Measurements from ENCODE around the gene PAMR1. TPM values are rescaled to one million over a fixed set of nuclear protein-coding genes. Genes with fewer than 3 reads are reported as not detected.
A peak's percentile ranks its signal among the peaks of the same experiment; 100 is the strongest.

Gene PAMR1
- polyA plus RNA-seq, 2 of the 4 experiments (the other 2 are of a cell fraction), result not detected

DNA sequence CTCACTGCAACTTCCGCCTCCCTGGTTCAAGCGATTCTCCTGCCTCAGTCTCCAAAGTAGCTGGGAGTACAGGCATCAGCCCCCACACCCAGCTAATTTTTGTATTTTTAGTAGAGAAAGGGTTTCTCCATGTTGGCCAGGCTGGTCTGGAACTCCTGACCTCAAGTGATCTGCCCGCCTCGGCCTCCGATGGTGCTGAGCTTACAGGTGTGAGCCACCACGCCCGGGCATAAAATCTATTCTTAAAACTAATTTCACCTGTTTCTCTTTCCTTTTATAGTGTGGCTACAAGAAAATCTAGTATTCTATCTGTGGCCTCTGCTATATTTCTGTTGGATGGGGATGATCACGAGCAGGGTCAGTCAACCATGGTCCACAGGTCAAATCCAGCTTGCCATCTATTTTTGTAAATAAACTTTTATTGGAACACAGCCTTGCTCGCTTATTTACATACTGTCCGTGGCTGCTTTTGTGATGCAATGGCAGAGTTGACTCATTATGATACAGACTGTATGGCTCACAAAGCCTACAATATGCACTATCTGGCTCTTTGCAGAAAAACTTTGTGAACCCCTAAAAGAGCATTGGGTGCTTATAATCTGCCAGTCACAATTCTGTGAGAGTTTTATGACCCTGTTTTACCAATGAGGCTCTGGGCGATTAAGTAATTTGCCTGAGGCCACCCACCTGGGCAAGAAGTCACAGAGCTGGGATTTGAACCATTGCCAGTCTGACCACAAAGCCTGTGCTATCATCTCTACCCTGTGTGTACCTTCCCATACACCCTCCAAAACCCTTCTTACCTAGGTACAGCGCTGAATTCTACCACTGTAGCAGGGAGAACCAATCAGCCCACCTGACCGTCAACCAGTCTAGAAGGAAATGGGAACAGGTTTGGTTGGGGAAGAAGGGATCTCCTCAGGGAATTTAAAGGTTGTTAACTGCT, 134.4 kb downstream of the PAMR1 start:
- H3K4me3 ChIP-seq, result no peak overlapping the region
- ChIA-PET CTCF (interaction anchor here (0.7 to 7.0 kb wide), 58 partner anchors 12 to 903 kb away, joined by 3 to 117 read pairs (median 4); partner anchors contain the start of genes APIP, ELF5 and PDHX), POLR2A (interaction anchor here (0.6 to 2.2 kb wide), 2 partner anchors 16 to 464 kb away, joined by 3 to 6 read pairs; no protein-coding TSS in a partner anchor)
- peak; percentile 82 to 88 for ATAC-seq
- H3K27ac ChIP-seq, result peak overlapping the region; percentile 67 to 75
- H3K4me1 ChIP-seq, result peaks cover 43% of the 10 kb centered on the region
- FAIRE-seq, result no peak
- peak; percentile 37 to 73 for DNase-seq (ENCODE audit: low read depth in 1 of 2, low spot score in 1 of 2)
- peak overlapping the region; percentile 70 for H3K4me2 ChIP-seq
- no peak for TF ChIP-seq ZNF302 (CRISPR knock-in tag; IDR thresholded peaks at IDR 0.05)
- no peak for TF ChIP-seq ZFP36 (IDR thresholded peaks at IDR 0.05; ENCODE audit: borderline replicate concordance, partially characterized antibody)
- peak; percentile 55 to 76; a peak in 3 of 5 replicates for TF ChIP-seq JUN (IDR thresholded peaks at IDR 0.05)
- TF ChIP-seq, protein P1, sequence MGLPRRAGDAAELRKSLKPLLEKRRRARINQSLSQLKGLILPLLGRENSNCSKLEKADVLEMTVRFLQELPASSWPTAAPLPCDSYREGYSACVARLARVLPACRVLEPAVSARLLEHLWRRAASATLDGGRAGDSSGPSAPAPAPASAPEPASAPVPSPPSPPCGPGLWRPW (IDR thresholded peaks at IDR 0.05), result peak; percentile 35; the same call in 1 of the 2 replicates
- no peak for TF ChIP-seq HOXB13 (CRISPR knock-in tag; IDR thresholded peaks at IDR 0.05; ENCODE audit: low read depth)
- TF ChIP-seq EP300 (IDR thresholded peaks at IDR 0.05), result peak; percentile 38 to 57; a peak in 2 of 5 replicates
- TF ChIP-seq CBX8 (IDR thresholded peaks at IDR 0.05), result no peak
- no peak for TF ChIP-seq HEYL (CRISPR knock-in tag; IDR thresholded peaks at IDR 0.05)
- TF ChIP-seq, protein P2, sequence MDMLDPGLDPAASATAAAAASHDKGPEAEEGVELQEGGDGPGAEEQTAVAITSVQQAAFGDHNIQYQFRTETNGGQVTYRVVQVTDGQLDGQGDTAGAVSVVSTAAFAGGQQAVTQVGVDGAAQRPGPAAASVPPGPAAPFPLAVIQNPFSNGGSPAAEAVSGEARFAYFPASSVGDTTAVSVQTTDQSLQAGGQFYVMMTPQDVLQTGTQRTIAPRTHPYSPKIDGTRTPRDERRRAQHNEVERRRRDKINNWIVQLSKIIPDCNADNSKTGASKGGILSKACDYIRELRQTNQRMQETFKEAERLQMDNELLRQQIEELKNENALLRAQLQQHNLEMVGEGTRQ (IDR thresholded peaks at IDR 0.05), result no peak
- TF ChIP-seq, protein P3, sequence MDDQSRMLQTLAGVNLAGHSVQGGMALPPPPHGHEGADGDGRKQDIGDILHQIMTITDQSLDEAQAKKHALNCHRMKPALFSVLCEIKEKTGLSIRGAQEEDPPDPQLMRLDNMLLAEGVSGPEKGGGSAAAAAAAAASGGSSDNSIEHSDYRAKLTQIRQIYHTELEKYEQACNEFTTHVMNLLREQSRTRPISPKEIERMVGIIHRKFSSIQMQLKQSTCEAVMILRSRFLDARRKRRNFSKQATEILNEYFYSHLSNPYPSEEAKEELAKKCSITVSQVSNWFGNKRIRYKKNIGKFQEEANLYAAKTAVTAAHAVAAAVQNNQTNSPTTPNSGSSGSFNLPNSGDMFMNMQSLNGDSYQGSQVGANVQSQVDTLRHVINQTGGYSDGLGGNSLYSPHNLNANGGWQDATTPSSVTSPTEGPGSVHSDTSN (IDR thresholded peaks at IDR 0.05), result no peak
- TF ChIP-seq RAD21 (conservative IDR thresholded peaks at IDR 0.05 in 1 of 2, IDR thresholded peaks at IDR 0.05 in 1 of 2), result peak; percentile 20 to 64; a peak in 4 of 5 replicates
- TF ChIP-seq GATA3 (IDR thresholded peaks at IDR 0.05; ENCODE audit: borderline replicate concordance), result peak; percentile 81
- TF ChIP-seq HOXA7 (CRISPR knock-in tag; IDR thresholded peaks at IDR 0.05), result no peak
- TF ChIP-seq SMC3 (IDR thresholded peaks at IDR 0.05), result peak; percentile 63
- no peak for TF ChIP-seq POLR2AphosphoS2 (conservative IDR thresholded peaks at IDR 0.05; ENCODE audit: low read length)
- peak; percentile 91 to 98 for TF ChIP-seq CEBPB (IDR thresholded peaks at IDR 0.05)
- TF ChIP-seq KDM5A (IDR thresholded peaks at IDR 0.05), result no peak
- TF ChIP-seq, protein P4, sequence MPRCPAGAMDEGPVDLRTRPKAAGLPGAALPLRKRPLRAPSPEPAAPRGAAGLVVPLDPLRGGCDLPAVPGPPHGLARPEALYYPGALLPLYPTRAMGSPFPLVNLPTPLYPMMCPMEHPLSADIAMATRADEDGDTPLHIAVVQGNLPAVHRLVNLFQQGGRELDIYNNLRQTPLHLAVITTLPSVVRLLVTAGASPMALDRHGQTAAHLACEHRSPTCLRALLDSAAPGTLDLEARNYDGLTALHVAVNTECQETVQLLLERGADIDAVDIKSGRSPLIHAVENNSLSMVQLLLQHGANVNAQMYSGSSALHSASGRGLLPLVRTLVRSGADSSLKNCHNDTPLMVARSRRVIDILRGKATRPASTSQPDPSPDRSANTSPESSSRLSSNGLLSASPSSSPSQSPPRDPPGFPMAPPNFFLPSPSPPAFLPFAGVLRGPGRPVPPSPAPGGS (IDR thresholded peaks at IDR 0.05), result peak; percentile 49; the same call in 1 of the 3 replicates
- TF ChIP-seq HOXB5 (CRISPR knock-in tag; IDR thresholded peaks at IDR 0.05), result no peak
- no peak for TF ChIP-seq BHLHE40 (IDR thresholded peaks at IDR 0.05; ENCODE audit: low read depth, low read length)
- TF ChIP-seq, protein P5, sequence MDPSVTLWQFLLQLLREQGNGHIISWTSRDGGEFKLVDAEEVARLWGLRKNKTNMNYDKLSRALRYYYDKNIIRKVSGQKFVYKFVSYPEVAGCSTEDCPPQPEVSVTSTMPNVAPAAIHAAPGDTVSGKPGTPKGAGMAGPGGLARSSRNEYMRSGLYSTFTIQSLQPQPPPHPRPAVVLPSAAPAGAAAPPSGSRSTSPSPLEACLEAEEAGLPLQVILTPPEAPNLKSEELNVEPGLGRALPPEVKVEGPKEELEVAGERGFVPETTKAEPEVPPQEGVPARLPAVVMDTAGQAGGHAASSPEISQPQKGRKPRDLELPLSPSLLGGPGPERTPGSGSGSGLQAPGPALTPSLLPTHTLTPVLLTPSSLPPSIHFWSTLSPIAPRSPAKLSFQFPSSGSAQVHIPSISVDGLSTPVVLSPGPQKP (IDR thresholded peaks at IDR 0.05; ENCODE audit: low read depth, low read length), result no peak
- TF ChIP-seq JUNB (IDR thresholded peaks at IDR 0.05), result peak; percentile 90
- TF ChIP-seq, protein P6, sequence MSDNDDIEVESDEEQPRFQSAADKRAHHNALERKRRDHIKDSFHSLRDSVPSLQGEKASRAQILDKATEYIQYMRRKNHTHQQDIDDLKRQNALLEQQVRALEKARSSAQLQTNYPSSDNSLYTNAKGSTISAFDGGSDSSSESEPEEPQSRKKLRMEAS (IDR thresholded peaks at IDR 0.05), result peak; percentile 70
- peak; percentile 91 for TF ChIP-seq FOSL2 (IDR thresholded peaks at IDR 0.05)
- TF ChIP-seq FOSL2 (CRISPR knock-in tag; IDR thresholded peaks at IDR 0.05), result peak; percentile 94
- TF ChIP-seq, protein P7, sequence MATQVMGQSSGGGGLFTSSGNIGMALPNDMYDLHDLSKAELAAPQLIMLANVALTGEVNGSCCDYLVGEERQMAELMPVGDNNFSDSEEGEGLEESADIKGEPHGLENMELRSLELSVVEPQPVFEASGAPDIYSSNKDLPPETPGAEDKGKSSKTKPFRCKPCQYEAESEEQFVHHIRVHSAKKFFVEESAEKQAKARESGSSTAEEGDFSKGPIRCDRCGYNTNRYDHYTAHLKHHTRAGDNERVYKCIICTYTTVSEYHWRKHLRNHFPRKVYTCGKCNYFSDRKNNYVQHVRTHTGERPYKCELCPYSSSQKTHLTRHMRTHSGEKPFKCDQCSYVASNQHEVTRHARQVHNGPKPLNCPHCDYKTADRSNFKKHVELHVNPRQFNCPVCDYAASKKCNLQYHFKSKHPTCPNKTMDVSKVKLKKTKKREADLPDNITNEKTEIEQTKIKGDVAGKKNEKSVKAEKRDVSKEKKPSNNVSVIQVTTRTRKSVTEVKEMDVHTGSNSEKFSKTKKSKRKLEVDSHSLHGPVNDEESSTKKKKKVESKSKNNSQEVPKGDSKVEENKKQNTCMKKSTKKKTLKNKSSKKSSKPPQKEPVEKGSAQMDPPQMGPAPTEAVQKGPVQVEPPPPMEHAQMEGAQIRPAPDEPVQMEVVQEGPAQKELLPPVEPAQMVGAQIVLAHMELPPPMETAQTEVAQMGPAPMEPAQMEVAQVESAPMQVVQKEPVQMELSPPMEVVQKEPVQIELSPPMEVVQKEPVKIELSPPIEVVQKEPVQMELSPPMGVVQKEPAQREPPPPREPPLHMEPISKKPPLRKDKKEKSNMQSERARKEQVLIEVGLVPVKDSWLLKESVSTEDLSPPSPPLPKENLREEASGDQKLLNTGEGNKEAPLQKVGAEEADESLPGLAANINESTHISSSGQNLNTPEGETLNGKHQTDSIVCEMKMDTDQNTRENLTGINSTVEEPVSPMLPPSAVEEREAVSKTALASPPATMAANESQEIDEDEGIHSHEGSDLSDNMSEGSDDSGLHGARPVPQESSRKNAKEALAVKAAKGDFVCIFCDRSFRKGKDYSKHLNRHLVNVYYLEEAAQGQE (IDR thresholded peaks at IDR 0.05), result no peak
- H3K9me3 ChIP-seq, result no peaks in the 10 kb centered on the region
- 58% methylated on average over 13 of the region's 13 CpGs for WGBS (ENCODE audit: missing lambda C conversion rate)

Data from A549 (cell line).